Uterus (tissue), 2 donors: ENCODE measurements around the gene RABGAP1L.

ENCODE experiments used
- CTCF ChIP-seq, 4 experiments: fragments of 200-600 bp in 2 of 4; fragments of 450-650 bp in 2 of 4; sonication (generic) in 2 of 4; IDR thresholded peaks; one replicate each; pipeline ENCODE4 v1.5.1; 2016 to 2019; ENCODE audit warnings: antibody characterized with exemption in 4 of 4, mild to moderate bottlenecking in 2 of 4, moderate library complexity in 1 of 4
- POLR2A ChIP-seq, 2 donors: fragments of 450-650 bp; IDR thresholded peaks; one replicate each; pipeline ENCODE4 v1.6.1; 2016; ENCODE audit warnings: antibody characterized with exemption in 2 of 2, mild to moderate bottlenecking in 1 of 2, moderate library complexity in 1 of 2

GRCh38 chr1:174785510-174785909 lies 626.2 kb downstream of the RABGAP1L start:
- TF ChIP-seq CTCF (IDR thresholded peaks at IDR 0.05) (no peak), POLR2A (IDR thresholded peaks at IDR 0.05) (no peak)
